GM21576 (cell line): ENCODE data around the gene NCOA7.
A peak's percentile ranks its signal among the peaks of the same experiment; 100 is the strongest.
"Not testable (repeated sequence)": the region's sequence is repeated elsewhere in the genome, so short reads cannot be mapped to it uniquely, and the experiment has no call there.

Experiments used
- ATAC-seq: cut with Tn5 transposase; IDR thresholded peaks from one replicate; pipeline ENCODE4 v1.9.1; 2021; ENCODE audit warnings: mild to moderate bottlenecking, moderate library complexity; ENCODE audit not compliant: unreplicated experiment

Gene NCOA7

DNA sequence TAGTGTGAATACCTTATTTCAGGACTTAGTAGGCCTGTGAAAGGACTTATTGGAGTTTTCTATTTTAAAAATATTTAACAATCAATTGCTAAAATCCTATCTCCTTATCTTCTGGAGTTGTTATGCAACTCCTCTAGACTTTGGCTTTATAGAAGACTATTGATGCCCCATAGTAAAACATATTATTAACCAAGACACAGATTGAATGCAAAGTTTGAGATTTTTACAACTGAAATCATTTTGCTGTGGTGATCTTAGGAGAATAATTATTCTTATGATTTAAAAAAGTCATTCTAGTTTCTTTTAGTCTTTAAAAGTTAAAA, 36.9 kb upstream of the NCOA7 start:
- no peak for ATAC-seq

DNA sequence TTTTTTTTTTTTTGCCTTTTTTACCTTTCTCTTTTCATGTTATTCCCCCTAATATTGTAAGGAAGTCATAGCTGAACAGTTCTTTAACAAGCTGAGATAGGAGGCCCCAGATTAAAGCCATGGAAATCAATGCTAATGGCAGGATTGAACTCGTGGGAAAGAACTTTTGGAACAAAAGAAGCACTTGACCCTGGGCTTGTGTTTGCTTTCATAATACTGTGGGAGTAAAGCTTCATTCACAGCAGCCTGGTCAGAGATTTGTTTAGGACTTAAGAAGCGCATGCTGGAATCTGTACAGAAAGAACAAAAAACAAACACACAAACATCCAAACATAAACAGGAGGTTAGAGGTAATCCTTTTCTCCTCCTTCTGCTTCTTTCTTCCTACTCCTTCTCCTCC, 36.2 kb upstream of the NCOA7 start:
- no peak for ATAC-seq

DNA sequence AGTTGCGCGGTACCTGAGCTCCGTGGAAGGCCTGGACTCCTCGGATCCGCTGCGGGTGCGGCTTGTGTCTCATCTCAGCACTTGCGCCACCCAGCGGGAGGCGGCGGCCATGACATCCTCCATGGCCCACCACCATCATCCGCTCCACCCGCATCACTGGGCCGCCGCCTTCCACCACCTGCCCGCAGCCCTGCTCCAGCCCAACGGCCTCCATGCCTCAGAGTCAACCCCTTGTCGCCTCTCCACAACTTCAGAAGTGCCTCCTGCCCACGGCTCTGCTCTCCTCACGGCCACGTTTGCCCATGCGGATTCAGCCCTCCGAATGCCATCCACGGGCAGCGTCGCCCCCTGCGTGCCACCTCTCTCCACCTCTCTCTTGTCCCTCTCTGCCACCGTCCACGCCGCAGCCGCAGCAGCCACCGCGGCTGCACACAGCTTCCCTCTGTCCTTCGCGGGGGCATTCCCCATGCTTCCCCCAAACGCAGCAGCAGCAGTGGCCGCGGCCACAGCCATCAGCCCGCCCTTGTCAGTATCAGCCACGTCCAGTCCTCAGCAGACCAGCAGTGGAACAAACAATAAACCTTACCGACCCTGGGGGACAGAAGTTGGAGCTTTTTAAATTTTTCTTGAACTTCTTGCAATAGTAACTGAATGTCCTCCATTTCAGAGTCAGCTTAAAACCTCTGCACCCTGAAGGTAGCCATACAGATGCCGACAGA, 31.4 kb upstream of the NCOA7 start:
- no peak for ATAC-seq

DNA sequence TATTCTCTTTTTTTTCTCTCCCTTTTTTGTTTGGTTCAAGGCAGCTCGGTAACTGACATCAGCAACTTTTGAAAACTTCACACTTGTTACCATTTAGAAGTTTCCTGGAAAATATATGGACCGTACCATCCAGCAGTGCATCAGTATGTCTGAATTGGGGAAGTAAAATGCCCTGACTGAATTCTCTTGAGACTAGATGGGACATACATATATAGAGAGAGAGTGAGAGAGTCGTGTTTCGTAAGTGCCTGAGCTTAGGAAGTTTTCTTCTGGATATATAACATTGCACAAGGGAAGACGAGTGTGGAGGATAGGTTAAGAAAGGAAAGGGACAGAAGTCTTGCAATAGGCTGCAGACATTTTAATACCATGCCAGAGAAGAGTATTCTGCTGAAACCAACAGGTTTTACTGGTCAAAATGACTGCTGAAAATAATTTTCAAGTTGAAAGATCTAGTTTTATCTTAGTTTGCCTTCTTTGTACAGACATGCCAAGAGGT, 30.8 kb upstream of the NCOA7 start:
- ATAC-seq, result no peak

- no peak for ATAC-seq
Measured at GRCh38 chr6:125764121-125764671, 26.6 kb upstream of the NCOA7 start.

DNA sequence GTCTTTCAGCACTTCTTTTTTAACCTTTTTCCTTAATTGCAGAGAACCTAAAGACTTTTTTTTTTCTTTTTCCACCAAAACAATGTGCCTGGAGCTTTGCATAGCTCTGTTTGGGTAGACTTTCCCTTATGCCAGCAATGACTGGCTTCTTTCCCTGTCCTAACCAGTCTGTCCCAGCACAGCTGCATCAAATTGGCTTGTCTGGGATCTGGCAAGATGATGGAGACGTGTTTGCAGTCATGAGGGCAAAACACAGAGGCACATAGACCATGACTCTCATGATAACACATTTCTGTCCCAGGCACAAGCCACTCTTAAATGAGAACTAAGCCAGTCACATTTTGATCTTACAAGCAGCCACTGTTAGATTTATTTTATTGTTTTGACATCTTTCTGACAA, 24.8 kb upstream of the NCOA7 start:
- no peak for ATAC-seq

GRCh38 chr6:125766641-125767040, 24.1 kb upstream of the NCOA7 start:
- ATAC-seq, result no peak

DNA sequence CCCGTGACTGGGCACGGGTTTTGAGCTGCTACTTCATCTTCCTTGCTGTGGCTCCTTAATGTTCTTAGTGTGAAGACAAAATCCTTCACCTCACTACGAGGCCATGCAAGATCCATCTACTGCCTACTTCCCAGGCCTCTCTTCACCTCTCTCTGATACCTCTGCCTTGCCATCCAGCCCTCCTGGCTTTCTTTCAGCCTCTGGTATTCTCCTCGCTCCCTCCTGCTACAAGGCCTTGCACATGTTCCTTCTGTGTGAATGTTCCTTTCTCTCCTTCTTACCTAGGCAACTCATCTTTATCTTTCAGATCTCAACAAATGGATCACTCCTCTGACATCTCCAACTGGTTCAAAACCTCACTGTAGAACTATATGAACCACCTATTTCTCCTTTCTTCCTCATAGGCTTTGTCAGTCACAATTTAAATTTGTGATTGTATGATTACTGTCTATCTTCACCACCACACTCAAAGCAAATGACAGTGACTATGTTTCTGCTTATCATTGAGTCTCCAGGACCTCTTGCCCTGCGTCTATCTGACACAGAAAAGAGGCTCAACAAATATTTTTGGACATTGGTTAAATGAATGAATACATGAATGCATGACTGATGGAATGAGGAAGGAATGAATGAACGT, 21.5 kb upstream of the NCOA7 start:
- no peak for ATAC-seq

DNA sequence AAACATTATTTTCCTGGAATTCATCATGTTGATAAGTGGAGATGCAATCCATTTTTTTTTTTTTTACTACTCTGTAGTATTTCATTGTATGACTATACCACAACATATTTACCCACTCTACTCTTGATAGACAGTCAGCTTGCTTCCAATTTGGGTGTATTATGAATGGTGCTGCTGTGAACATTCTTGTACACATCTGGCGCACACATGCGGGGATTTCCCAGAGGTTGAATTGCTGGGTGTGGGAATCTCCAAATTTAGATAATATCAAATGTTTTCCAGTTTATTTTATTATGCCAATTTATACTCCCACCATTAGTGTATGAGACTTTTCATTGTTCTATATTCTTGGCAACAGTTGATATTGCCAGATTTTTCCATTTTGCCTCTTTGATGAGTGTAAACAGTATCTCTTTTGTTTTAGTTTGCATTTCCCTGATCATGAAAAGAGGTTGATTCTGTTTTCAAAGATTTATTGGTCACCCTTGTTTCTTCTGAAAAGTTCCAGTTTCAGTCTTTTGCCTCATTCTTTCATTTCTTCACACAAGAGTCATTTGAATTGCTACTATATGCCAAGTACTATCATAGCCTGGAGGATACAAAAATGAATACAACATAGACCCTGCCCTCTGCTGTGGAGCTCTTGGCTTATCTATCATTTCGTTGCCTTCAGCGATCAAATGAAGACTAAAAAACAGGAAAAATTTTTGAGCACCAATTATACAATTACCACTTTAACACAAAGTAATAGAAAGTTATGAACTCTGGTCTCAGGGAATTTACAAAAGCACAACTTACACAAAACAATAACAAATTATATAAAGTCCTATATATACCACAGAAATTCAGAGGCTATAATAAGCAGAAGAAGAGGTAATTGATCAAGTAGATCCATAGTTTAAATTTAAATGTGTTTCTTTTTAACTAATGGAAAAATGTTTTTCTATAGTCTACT, 17.1 kb upstream of the NCOA7 start:
- ATAC-seq, result no peak

DNA sequence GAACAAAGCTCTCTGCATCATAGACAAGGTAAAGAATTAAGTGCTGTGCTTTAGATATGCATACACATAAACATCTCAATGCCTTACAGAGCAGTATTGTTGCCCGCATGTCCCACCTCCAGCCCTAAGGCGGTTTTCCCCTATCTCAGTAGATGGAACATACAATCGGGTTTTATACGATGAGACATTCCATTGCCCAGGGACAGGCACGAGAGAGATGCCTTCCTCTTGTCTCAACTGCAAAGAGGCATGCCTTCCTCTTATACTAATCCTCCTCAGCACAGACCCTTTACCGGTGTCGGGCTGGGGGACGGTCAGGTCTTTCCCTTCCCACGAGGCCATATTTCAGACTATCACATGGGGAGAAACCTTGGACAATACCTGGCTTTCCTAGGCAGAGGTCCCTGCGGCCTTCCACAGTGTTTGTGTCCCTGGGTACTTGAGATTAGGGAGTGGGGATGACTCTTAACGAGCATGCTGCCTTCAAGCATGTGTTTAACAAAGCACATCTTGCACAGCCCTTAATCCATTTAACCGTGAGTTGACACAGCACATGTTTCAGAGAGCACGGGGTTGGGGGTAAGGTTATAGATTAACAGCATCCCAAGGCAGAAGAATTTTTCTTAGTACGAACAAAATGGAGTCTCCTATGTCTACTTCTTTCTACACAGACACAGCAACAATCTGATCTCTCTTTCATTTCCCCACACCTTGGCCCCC, 14.5 kb upstream of the NCOA7 start:
- ATAC-seq, result not testable (repeated sequence)

GRCh38 chr6:125779924-125780539, 10.7 kb upstream of the NCOA7 start:
- peak; percentile 78 for ATAC-seq

- peak; percentile 74 for ATAC-seq
Measured at GRCh38 chr6:125780540-125781313, 10.0 kb upstream of the NCOA7 start.

GRCh38 chr6:125781314-125781868, 9.4 kb upstream of the NCOA7 start:
- ATAC-seq, result peak; percentile 36

- no peak for ATAC-seq
Measured at GRCh38 chr6:125784365-125784764, 6.4 kb upstream of the NCOA7 start.

DNA sequence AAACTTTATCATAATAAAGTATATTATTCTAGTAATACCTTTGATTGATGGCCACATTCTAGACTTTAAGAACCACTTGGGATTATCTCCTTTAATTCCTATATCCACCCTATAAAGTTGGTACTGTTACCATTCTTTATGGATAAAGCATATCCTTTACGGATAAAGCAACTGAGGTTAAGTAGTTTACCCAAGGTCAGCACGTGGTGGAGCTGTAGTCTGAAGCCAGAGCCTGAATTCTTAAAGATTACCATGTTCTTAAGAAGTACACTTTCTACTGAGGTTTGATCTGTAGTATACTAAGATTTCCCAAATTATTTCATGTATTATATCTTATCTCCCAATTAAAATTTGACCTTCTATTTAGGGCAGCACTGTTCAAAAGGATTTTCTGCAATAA, 3.0 kb upstream of the NCOA7 start:
- no peak for ATAC-seq

DNA sequence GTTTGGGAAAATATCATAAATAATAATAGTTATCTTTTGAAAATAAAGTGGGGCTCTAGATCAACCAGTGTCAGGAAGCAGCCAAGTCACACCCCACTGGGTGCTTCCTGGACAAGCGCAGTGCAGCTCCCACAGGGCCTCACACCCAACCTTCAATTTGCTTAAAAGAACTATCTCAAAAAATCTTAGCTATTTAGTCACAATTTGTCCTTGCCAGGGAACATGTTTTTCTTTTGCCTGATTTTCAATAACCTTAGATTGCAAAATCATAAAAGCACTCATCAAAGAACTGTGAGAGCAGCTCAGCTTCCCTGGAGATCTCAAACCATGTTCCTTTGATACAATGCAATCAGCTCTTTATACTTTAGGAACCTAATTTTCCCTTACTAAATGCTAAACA, 1.6 kb upstream of the NCOA7 start:
- ATAC-seq, result no peak

DNA sequence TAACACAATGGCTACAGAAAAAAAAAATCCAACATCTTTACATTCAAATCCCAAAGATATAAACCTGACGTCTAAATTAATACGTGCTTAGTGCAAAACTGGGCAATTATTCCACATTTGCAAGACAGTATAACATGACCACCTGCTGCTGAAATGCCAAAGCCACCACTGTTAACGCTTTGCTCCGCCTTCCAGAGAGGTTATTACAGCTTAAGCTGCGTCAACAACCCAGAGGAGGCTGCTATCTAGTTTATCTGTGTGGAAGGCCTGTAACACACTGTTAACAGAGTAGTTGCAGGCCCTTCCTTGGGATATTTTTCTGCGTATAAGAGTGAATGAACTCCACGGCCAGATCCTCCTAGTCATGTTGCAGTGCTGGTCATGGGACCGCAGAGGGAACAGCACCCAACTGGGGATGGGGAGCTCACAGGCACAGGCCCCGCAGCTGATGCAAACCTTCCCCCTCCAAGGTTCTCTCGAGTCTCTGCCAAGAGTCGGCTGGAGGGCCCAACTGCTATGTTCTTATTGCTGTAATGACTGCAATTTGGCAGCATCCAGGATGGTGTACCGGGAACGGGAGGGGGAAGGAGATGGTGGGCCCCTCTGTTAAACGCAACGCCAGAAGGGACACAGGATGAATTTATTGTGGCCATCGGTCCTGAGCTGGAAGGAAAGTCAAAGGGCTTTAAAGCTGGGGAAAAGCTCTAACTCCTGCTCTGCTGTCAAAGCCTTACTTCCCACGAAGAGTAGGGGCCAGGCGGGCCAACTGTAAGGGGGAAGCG, 993 bp upstream of the NCOA7 start:
- ATAC-seq, result peak; percentile 36

DNA sequence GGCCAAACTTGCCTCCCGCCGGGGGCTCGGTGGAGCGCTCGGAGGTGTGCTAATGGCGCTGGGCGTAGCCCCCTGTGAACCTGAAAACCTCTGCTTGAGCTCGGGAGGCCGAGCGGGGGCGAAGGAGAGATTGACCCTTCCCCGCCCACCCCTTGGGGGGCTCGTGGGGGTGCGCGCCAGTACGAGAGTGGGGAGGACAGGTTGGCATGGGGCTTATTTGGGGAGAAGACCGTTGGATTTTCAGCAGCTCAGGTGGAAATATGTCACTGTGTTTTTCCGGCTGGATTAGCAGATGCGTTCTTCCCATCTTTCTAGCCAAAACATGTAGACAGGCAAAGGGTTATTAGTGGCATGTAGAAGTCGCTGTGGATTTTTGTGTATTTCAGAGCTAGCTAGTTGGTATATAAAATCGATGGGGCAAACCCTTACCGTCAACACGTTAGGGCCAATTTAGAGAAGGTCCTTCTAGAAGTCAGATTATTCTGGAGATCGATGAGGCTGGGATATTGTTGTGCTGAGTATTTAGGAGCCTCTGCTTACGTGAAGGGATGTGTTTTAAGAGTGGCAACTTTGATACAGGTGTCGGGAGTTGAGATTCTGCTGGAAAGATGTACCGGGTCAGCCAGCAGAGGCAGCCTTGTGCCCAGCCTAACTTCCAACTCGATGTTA, 525 bp downstream of the NCOA7 start:
- peak; percentile 31 for ATAC-seq
